GM12878 (cell line): ENCODE results near the gene JAG2. TPM values are rescaled to one million over a fixed set of nuclear protein-coding genes. Genes with fewer than 3 reads are reported as not detected.

Source experiments
- ATAC-seq: fragments of 200-7000 bp; cut with Tn5 transposase; 3 replicates; pipeline ENCODE4 v1.9.1; 2020; ENCODE audit warnings: mild to moderate bottlenecking, moderate library complexity
- BruUV-seq: library from RNA; stranded (reverse); fragments of 400-500 nt; replicated peaks from 2 replicates; lab custom pipeline; 2021; lab: Mats Ljungman, UMichigan
- CTCF ChIA-PET: fragments of 300-600 bp; sonication (Branson Sonifier 250); formaldehyde crosslinking; extraction: SDS; loops from one replicate; lab custom pipeline; 2021; ENCODE audit warnings: inconsistent platforms; lab: Yijun Ruan, JAX
- POLR2A ChIA-PET: fragments of 350-600 bp; formaldehyde crosslinking; extraction: SDS; loops from one replicate; lab custom pipeline; 2021; ENCODE audit warnings: inconsistent platforms; lab: Charles Lee
- RAD21 ChIA-PET: fragments of 300-600 bp; sonication (Branson Sonifier 250); formaldehyde crosslinking; loops from one replicate; lab custom pipeline; 2023; ENCODE audit warnings: antibody characterized with exemption; ENCODE audit not compliant: unreplicated experiment; lab: Charles Lee
- SMC1A ChIA-PET: fragments of 300-600 bp; sonication (Branson Sonifier 250); formaldehyde crosslinking; loops from one replicate; lab custom pipeline; 2023; ENCODE audit not compliant: unreplicated experiment, uncharacterized antibody; lab: Charles Lee
- DNase-seq: peaks from one replicate; pipeline ENCODE4 v3.0.0-alpha.2; 2011; ENCODE audit warnings: low read depth, low spot score
- FAIRE-seq: peaks from 3 replicates; lab custom pipeline; 2011; peaks lifted over from hg19 to GRCh38; lab: Jason Lieb, UNC
- H2AFZ ChIP-seq: 2 replicates; pipeline ENCODE4 v1.6.0; 2011; ENCODE audit warnings: low read depth, low read length, control low read depth; ENCODE audit not compliant: control insufficient read depth
- H3K27ac ChIP-seq: 2 replicates; pipeline ENCODE4 v1.5.1; 2011; ENCODE audit warnings: control low read depth; ENCODE audit not compliant: control insufficient read depth, insufficient read depth
- H3K27me3 ChIP-seq, 2 experiments: replicated peaks in 1 of 2; 2 replicates each; pipeline versions ENCODE4 v1.6.0 to v1.6.1; 2011; ENCODE audit warnings: low read length in 1 of 2; ENCODE audit not compliant: control insufficient read depth in 2 of 2, insufficient read depth in 2 of 2
- H3K36me3 ChIP-seq, 2 experiments: 2 replicates each; pipeline ENCODE4 v1.5.1; 2011; ENCODE audit warnings: low read length in 1 of 2; ENCODE audit not compliant: control insufficient read depth in 2 of 2, insufficient read depth in 2 of 2
- H3K4me1 ChIP-seq: 2 replicates; pipeline ENCODE4 v1.6.1; 2011; ENCODE audit warnings: mild to moderate bottlenecking, low read length, moderate library complexity, mixed read lengths; ENCODE audit not compliant: control insufficient read depth, insufficient read depth
- H3K4me2 ChIP-seq: 2 replicates; pipeline ENCODE4 v1.6.0; 2011; ENCODE audit warnings: control low read depth; ENCODE audit not compliant: control insufficient read depth, insufficient read depth
- H3K4me3 ChIP-seq: fragments of 200-600 bp; sonication (generic); 2 replicates; pipeline ENCODE4 v1.5.1; 2016
- H3K79me2 ChIP-seq: 2 replicates; pipeline ENCODE4 v1.6.0; 2011; ENCODE audit warnings: low read length; ENCODE audit not compliant: control insufficient read depth, insufficient read depth
- H3K9ac ChIP-seq: 2 replicates; pipeline ENCODE4 v1.8.0; 2011; ENCODE audit warnings: low read length, control low read depth, mixed read lengths; ENCODE audit not compliant: control insufficient read depth, insufficient read depth
- H3K9me3 ChIP-seq: replicated peaks from 3 replicates; pipeline ENCODE4 v1.5.1; 2011; ENCODE audit warnings: mild to moderate bottlenecking, low read length; ENCODE audit not compliant: control insufficient read depth, insufficient read depth
- H4K20me1 ChIP-seq: 2 replicates; pipeline ENCODE4 v1.6.0; 2011; ENCODE audit not compliant: control insufficient read depth, insufficient read depth
- BMI1 ChIP-seq: fragments of 450-650 bp; IDR thresholded peaks from 2 replicates; pipeline ENCODE4 v1.6.1; 2016; ENCODE audit warnings: mild to moderate bottlenecking, moderate library complexity, borderline replicate concordance
- EED ChIP-seq: sonication (generic); IDR thresholded peaks from 2 replicates; pipeline ENCODE4 v1.6.1; 2016; ENCODE audit warnings: antibody characterized with exemption, low read depth
- NFIC ChIP-seq: IDR thresholded peaks from 2 replicates; pipeline ENCODE4 v1.6.1; 2012; ENCODE audit warnings: low read depth, mild to moderate bottlenecking, inconsistent platforms, low read length, moderate library complexity
- NR2F1 ChIP-seq: fragments of 450-650 bp; conservative IDR thresholded peaks from 2 replicates; pipeline ENCODE4 v1.6.1; 2017; ENCODE audit warnings: mild to moderate bottlenecking
- PML ChIP-seq: IDR thresholded peaks from 2 replicates; pipeline ENCODE4 v1.6.1; 2012; ENCODE audit warnings: low read length, inconsistent platforms
- TCF7 ChIP-seq: IDR thresholded peaks from 2 replicates; pipeline ENCODE4 v1.6.1; 2014; ENCODE audit warnings: antibody characterized with exemption, borderline replicate concordance
- WGBS: methylation state at CpG from one replicate; pipeline ENCODE4 v1.1.6; 2016; ENCODE audit warnings: low lambda C conversion rate; ENCODE audit not compliant: insufficient replicate concordance, insufficient coverage; ENCODE audit errors: missing lambda C conversion rate; 5-methylcytosine and 5-hydroxymethylcytosine counted together
- in situ Hi-C: fragments of 300-500 bp; cut with MboI; formaldehyde crosslinking; loops from 9 replicates; pipeline ENCODE4 v1.14.3; 2018; ENCODE audit warnings: mixed read lengths
- intact Hi-C: fragments of 100-400 bp; cut with micrococcal nuclease; formaldehyde crosslinking; loops from one replicate; pipeline ENCODE4 v1.14.2; 2022; ENCODE audit not compliant: unreplicated experiment
- polyA plus RNA-seq, 11 experiments: library from polyadenylated mRNA; depleted of rRNA in 4 of 11; unstranded in 6 of 11; stranded (reverse) in 5 of 11; fragments of >200 nt; fragmentation: Nextera tagmentation in 4 of 11; fragmentation: Illumina TruSeq in 1 of 11; extraction: Ambion mirVana in 4 of 11; extraction: Trizol in 1 of 11; gene quantifications; 1 replicate in 1 of 11; 2 replicates in 10 of 11; pipeline versions ENCODE4 v1.2.1 to v1.2.3, GENCODE V29; 2011 to 2016; ENCODE audit warnings: inconsistent platforms in 2 of 11, missing spikeins in 2 of 11, low read depth in 1 of 11
- total RNA-seq, 4 experiments: library from RNA; depleted of rRNA in 3 of 4; stranded (reverse); fragments of >200 nt in 3 of 4; fragmentation: Illumina TruSeq in 1 of 4; extraction: Trizol in 1 of 4; gene quantifications; 2 replicates each; pipeline versions ENCODE4 v1.2.1 to v1.2.3, GENCODE V29; 2013 to 2021
- TF ChIP-seq, protein P1 (sequence below): IDR thresholded peaks from 2 replicates; pipeline ENCODE4 v1.6.1; 2011; ENCODE audit warnings: borderline replicate concordance, low read depth, mild to moderate bottlenecking, moderate library complexity, mixed read lengths, low read length; ENCODE audit not compliant: insufficient read depth; ENCODE audit errors: extremely low read length
- TF ChIP-seq, protein P2 (sequence below): fragments of 150-350 bp; IDR thresholded peaks from 2 replicates; pipeline ENCODE4 v1.6.1; 2016; ENCODE audit warnings: low read depth, low read length

Gene JAG2
- total and polyA plus RNA-seq, 10 of the 15 experiments (the other 5 are each of a cell fraction or from before 2014, with no cell fraction given) = 0.04 to 0.14 (median 0.06) TPM; not detected in 5

DNA sequence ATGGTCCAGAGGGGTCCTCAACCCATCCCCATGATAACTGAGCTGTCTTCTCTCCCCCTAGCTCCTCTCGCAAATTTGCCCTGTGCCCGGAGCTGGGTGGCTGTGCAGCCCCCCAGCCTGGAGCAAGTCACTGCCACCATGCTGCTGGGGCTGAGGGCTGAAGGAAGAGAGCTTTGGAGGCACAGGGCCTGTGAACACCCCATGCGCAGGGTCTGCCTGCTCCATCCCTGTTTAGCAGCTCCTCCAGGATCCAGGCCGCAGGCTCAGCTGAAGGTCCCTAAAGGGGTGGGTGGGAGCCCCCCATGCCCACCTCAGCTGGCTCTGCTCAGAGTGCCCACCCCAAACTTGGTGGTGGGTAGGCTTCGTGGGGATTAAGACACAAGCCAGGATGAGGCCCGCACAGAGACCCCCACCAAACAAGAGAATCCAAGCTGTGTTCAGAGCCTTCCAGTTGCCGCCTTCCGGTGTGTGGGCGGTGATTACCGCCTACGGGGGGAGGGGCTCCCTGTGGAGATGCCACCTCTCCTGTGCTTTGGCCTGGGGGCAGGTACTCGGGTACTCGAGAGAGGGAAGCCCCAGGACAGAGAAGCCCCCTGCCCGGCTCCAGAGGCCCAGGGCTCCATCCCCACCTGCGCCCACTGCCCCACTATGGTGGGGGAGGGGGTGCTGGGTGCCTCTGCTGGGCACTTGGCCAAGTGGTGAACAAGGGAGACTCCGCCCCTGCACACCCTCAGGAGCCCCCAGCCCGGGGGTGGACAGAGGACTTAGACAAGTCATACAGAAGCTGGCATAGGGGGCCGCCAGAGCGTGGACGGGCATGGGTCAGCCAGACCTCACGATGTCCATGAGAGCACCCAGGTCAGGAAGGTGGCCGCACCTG lies 1.4 kb upstream of the JAG2 start:
- Histone ChIP-seq H2AFZ (no peak overlapping the region), H4K20me1 (no peaks in the 10 kb centered on the region), H3K9me3 (no peaks in the 10 kb centered on the region), H3K9ac (no peak overlapping the region), H3K79me2 (no peaks in the 10 kb centered on the region), H3K27ac (no peak overlapping the region), H3K4me3 (no peak overlapping the region), H3K27me3 (peaks cover 2 to 3% of the 10 kb centered on the region in 2 experiments; a peak in 2 of 4 replicates), H3K4me2 (no peak overlapping the region), H3K36me3 (no peaks in the 10 kb centered on the region), H3K4me1 (peaks cover 3% of the 10 kb centered on the region; the same call in 1 of the 2 replicates)
- no peak for DNase-seq
- ChIA-PET POLR2A (no interaction called here), RAD21 (no interaction called here), CTCF (interaction anchor here (1.0 to 1.9 kb wide), 2 partner anchors 12 to 80 kb away, joined by 3 to 4 read pairs; no protein-coding TSS in a partner anchor), SMC1A (no interaction called here)
- TF ChIP-seq BMI1 (no peak), TCF7 (no peak), PML (no peak), EED (no peak), NFIC (no peak), NR2F1 (no peak)
- TF ChIP-seq, protein P1, sequence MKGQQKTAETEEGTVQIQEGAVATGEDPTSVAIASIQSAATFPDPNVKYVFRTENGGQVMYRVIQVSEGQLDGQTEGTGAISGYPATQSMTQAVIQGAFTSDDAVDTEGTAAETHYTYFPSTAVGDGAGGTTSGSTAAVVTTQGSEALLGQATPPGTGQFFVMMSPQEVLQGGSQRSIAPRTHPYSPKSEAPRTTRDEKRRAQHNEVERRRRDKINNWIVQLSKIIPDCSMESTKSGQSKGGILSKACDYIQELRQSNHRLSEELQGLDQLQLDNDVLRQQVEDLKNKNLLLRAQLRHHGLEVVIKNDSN = no peak
- TF ChIP-seq, protein P2, sequence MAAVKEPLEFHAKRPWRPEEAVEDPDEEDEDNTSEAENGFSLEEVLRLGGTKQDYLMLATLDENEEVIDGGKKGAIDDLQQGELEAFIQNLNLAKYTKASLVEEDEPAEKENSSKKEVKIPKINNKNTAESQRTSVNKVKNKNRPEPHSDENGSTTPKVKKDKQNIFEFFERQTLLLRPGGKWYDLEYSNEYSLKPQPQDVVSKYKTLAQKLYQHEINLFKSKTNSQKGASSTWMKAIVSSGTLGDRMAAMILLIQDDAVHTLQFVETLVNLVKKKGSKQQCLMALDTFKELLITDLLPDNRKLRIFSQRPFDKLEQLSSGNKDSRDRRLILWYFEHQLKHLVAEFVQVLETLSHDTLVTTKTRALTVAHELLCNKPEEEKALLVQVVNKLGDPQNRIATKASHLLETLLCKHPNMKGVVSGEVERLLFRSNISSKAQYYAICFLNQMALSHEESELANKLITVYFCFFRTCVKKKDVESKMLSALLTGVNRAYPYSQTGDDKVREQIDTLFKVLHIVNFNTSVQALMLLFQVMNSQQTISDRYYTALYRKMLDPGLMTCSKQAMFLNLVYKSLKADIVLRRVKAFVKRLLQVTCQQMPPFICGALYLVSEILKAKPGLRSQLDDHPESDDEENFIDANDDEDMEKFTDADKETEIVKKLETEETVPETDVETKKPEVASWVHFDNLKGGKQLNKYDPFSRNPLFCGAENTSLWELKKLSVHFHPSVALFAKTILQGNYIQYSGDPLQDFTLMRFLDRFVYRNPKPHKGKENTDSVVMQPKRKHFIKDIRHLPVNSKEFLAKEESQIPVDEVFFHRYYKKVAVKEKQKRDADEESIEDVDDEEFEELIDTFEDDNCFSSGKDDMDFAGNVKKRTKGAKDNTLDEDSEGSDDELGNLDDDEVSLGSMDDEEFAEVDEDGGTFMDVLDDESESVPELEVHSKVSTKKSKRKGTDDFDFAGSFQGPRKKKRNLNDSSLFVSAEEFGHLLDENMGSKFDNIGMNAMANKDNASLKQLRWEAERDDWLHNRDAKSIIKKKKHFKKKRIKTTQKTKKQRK = no peak
- FAIRE-seq = no peak
- 45% methylated on average over 22 of the region's 22 CpGs for WGBS
- in situ Hi-C loops = no loop called here
- intact Hi-C loops = loop anchor here (10.0 kb wide), 1 partner anchor 75 kb away; no protein-coding TSS in a partner anchor
- no peak for ATAC-seq
- BruUV-seq = no TSS peak
